ENCODE results near the gene AGAP3.

Gene AGAP3

GRCh38 chr7:151074817-151075661 lies 11.2 kb upstream of the AGAP3 start:
- DNase-seq = no peak

GRCh38 chr7:151075662-151075971 lies 10.7 kb upstream of the AGAP3 start:
- no peak for DNase-seq

- no peak for DNase-seq
Observed at GRCh38 chr7:151075978-151076426, 10.3 kb upstream of the AGAP3 start.

GRCh38 chr7:151076863-151077704 lies 9.2 kb upstream of the AGAP3 start:
- peak; percentile 1 for DNase-seq

- DNase-seq = no peak
Observed at GRCh38 chr7:151077705-151078232, 8.5 kb upstream of the AGAP3 start.

GRCh38 chr7:151078233-151079040 lies 7.8 kb upstream of the AGAP3 start:
- DNase-seq = no peak

- no peak for DNase-seq
Observed at GRCh38 chr7:151079199-151079910, 6.9 kb upstream of the AGAP3 start.

- DNase-seq = no peak
Observed at GRCh38 chr7:151080067-151080521, 6.2 kb upstream of the AGAP3 start.

- DNase-seq = peak; percentile 90
Observed at GRCh38 chr7:151080522-151081169, 5.6 kb upstream of the AGAP3 start, which contains the start of gene FASTK. TSS of gene FASTK (minus strand) at chr7:151080809. CDS start at chr7:151080766, 43 bp downstream.

GRCh38 chr7:151081170-151082101 lies 4.8 kb upstream of the AGAP3 start:
- no peak for DNase-seq

- DNase-seq = no peak
Observed at GRCh38 chr7:151082141-151083070, 3.9 kb upstream of the AGAP3 start.

GRCh38 chr7:151083071-151083823 lies 3.0 kb upstream of the AGAP3 start, which contains the start of gene TMUB1:
TSS of gene TMUB1 (minus strand) at chr7:151083493. CDS start at chr7:151082563, 930 bp downstream.
- DNase-seq = peak; percentile 76

- DNase-seq = no peak
Observed at GRCh38 chr7:151083824-151084160, 2.5 kb upstream of the AGAP3 start.

- no peak for DNase-seq
Observed at GRCh38 chr7:151085329-151085690, 965 bp upstream of the AGAP3 start.

GRCh38 chr7:151086802-151087244 lies 548 bp downstream of the AGAP3 start:
- DNase-seq = peak; percentile 35

- peak; percentile 35 for DNase-seq
Observed at GRCh38 chr7:151087245-151088018, 1.2 kb downstream of the AGAP3 start.

Data from stimulated activated naive CD4-positive, alpha-beta T cell treated with Interleukin-2 at 50 U/mL for 16 hours (primary cell).